GM12878 (cell line): ENCODE measurements around the gene CHRM2. TPM values are rescaled to one million over a fixed set of nuclear protein-coding genes. Genes with fewer than 3 reads are reported as not detected.

ENCODE experiments used
- ATAC-seq: fragments of 200-7000 bp; cut with Tn5 transposase; 3 replicates; pipeline ENCODE4 v1.9.1; 2020; ENCODE audit warnings: mild to moderate bottlenecking, moderate library complexity
- BruUV-seq: library from RNA; stranded (reverse); fragments of 400-500 nt; replicated peaks from 2 replicates; lab custom pipeline; 2021; lab: Mats Ljungman, UMichigan
- CTCF ChIA-PET: fragments of 300-600 bp; sonication (Branson Sonifier 250); formaldehyde crosslinking; extraction: SDS; loops from one replicate; lab custom pipeline; 2021; ENCODE audit warnings: inconsistent platforms; lab: Yijun Ruan, JAX
- POLR2A ChIA-PET: fragments of 350-600 bp; formaldehyde crosslinking; extraction: SDS; loops from one replicate; lab custom pipeline; 2021; ENCODE audit warnings: inconsistent platforms; lab: Charles Lee
- RAD21 ChIA-PET: fragments of 300-600 bp; sonication (Branson Sonifier 250); formaldehyde crosslinking; loops from one replicate; lab custom pipeline; 2023; ENCODE audit warnings: antibody characterized with exemption; ENCODE audit not compliant: unreplicated experiment; lab: Charles Lee
- SMC1A ChIA-PET: fragments of 300-600 bp; sonication (Branson Sonifier 250); formaldehyde crosslinking; loops from one replicate; lab custom pipeline; 2023; ENCODE audit not compliant: unreplicated experiment, uncharacterized antibody; lab: Charles Lee
- DNase-seq: peaks from one replicate; pipeline ENCODE4 v3.0.0-alpha.2; 2011; ENCODE audit warnings: low read depth, low spot score
- FAIRE-seq: peaks from 3 replicates; lab custom pipeline; 2011; peaks lifted over from hg19 to GRCh38; lab: Jason Lieb, UNC
- H2AFZ ChIP-seq: 2 replicates; pipeline ENCODE4 v1.6.0; 2011; ENCODE audit warnings: low read depth, low read length, control low read depth; ENCODE audit not compliant: control insufficient read depth
- H3K27ac ChIP-seq: 2 replicates; pipeline ENCODE4 v1.5.1; 2011; ENCODE audit warnings: control low read depth; ENCODE audit not compliant: control insufficient read depth, insufficient read depth
- H3K27me3 ChIP-seq, 2 experiments: replicated peaks in 1 of 2; 2 replicates each; pipeline versions ENCODE4 v1.6.0 to v1.6.1; 2011; ENCODE audit warnings: low read length in 1 of 2; ENCODE audit not compliant: control insufficient read depth in 2 of 2, insufficient read depth in 2 of 2
- H3K36me3 ChIP-seq, 2 experiments: 2 replicates each; pipeline ENCODE4 v1.5.1; 2011; ENCODE audit warnings: low read length in 1 of 2; ENCODE audit not compliant: control insufficient read depth in 2 of 2, insufficient read depth in 2 of 2
- H3K4me1 ChIP-seq: 2 replicates; pipeline ENCODE4 v1.6.1; 2011; ENCODE audit warnings: mild to moderate bottlenecking, low read length, moderate library complexity, mixed read lengths; ENCODE audit not compliant: control insufficient read depth, insufficient read depth
- H3K4me2 ChIP-seq: 2 replicates; pipeline ENCODE4 v1.6.0; 2011; ENCODE audit warnings: control low read depth; ENCODE audit not compliant: control insufficient read depth, insufficient read depth
- H3K4me3 ChIP-seq: fragments of 200-600 bp; sonication (generic); 2 replicates; pipeline ENCODE4 v1.5.1; 2016
- H3K79me2 ChIP-seq: 2 replicates; pipeline ENCODE4 v1.6.0; 2011; ENCODE audit warnings: low read length; ENCODE audit not compliant: control insufficient read depth, insufficient read depth
- H3K9ac ChIP-seq: 2 replicates; pipeline ENCODE4 v1.8.0; 2011; ENCODE audit warnings: low read length, control low read depth, mixed read lengths; ENCODE audit not compliant: control insufficient read depth, insufficient read depth
- H3K9me3 ChIP-seq: replicated peaks from 3 replicates; pipeline ENCODE4 v1.5.1; 2011; ENCODE audit warnings: mild to moderate bottlenecking, low read length; ENCODE audit not compliant: control insufficient read depth, insufficient read depth
- H4K20me1 ChIP-seq: 2 replicates; pipeline ENCODE4 v1.6.0; 2011; ENCODE audit not compliant: control insufficient read depth, insufficient read depth
- CBFB ChIP-seq: IDR thresholded peaks from 2 replicates; pipeline ENCODE4 v1.6.1; 2016; ENCODE audit warnings: antibody characterized with exemption, low read depth
- EGR1 ChIP-seq, 2 experiments: IDR thresholded peaks; 1 replicate in 1 of 2; 2 replicates in 1 of 2; pipeline ENCODE4 v1.6.1; 2011 to 2012; ENCODE audit warnings: low read depth in 2 of 2, low read length in 2 of 2, borderline replicate concordance in 1 of 2, mild to moderate bottlenecking in 1 of 2, moderate library complexity in 1 of 2
- IKZF2 ChIP-seq, 2 experiments: fragments of 450-650 bp; IDR thresholded peaks; 2 replicates each; pipeline ENCODE4 v1.6.1; 2017; ENCODE audit warnings: mild to moderate bottlenecking in 2 of 2, moderate library complexity in 2 of 2
- KLF5 ChIP-seq: fragments of 450-650 bp; IDR thresholded peaks from 2 replicates; pipeline ENCODE4 v1.6.1; 2014; ENCODE audit warnings: mild to moderate bottlenecking; ENCODE audit not compliant: partially characterized antibody
- LARP7 ChIP-seq: fragments of 450-650 bp; IDR thresholded peaks from 2 replicates; pipeline ENCODE4 v1.6.1; 2017; ENCODE audit warnings: mild to moderate bottlenecking
- MTA2 ChIP-seq: fragments of 450-650 bp; IDR thresholded peaks from 2 replicates; pipeline ENCODE4 v1.6.1; 2016; ENCODE audit warnings: low read depth, mild to moderate bottlenecking, moderate library complexity
- MYC ChIP-seq: IDR thresholded peaks from 2 replicates; pipeline ENCODE4 v1.6.1; 2011; ENCODE audit warnings: mild to moderate bottlenecking, low read length, moderate library complexity, inconsistent platforms; ENCODE audit not compliant: insufficient read depth, insufficient replicate concordance, insufficient read length, severe bottlenecking
- NFXL1 ChIP-seq: fragments of 450-650 bp; IDR thresholded peaks from 2 replicates; pipeline ENCODE4 v1.6.1; 2017; ENCODE audit warnings: antibody characterized with exemption, mild to moderate bottlenecking, borderline replicate concordance
- PAX5 ChIP-seq: IDR thresholded peaks from 2 replicates; pipeline ENCODE4 v1.6.1; 2011; ENCODE audit warnings: low read depth, low read length, borderline replicate concordance
- POLR2AphosphoS2 ChIP-seq: IDR thresholded peaks from 2 replicates; pipeline ENCODE4 v1.6.1; 2011; ENCODE audit warnings: low read depth, mild to moderate bottlenecking, low read length, improper control_type of control experiment, moderate library complexity
- RB1 ChIP-seq: fragments of 450-650 bp; formaldehyde crosslinking; IDR thresholded peaks from 2 replicates; pipeline ENCODE4 v1.6.1; 2017; ENCODE audit warnings: mild to moderate bottlenecking, borderline replicate concordance
- SMC3 ChIP-seq: IDR thresholded peaks from 2 replicates; pipeline ENCODE4 v1.6.1; 2011; ENCODE audit warnings: low read length, improper control_type of control experiment, borderline replicate concordance
- SREBF2 ChIP-seq: IDR thresholded peaks from 2 replicates; pipeline ENCODE4 v1.6.1; 2012; ENCODE audit warnings: mild to moderate bottlenecking, low read length
- TCF12 ChIP-seq: IDR thresholded peaks from 2 replicates; pipeline ENCODE4 v1.6.1; 2011; ENCODE audit warnings: low read depth, mild to moderate bottlenecking, low read length
- YBX1 ChIP-seq: fragments of 450-650 bp; IDR thresholded peaks from 2 replicates; pipeline ENCODE4 v1.6.1; 2016; ENCODE audit warnings: antibody characterized with exemption
- WGBS: methylation state at CpG from one replicate; pipeline ENCODE4 v1.1.6; 2016; ENCODE audit warnings: low lambda C conversion rate; ENCODE audit not compliant: insufficient replicate concordance, insufficient coverage; ENCODE audit errors: missing lambda C conversion rate; 5-methylcytosine and 5-hydroxymethylcytosine counted together
- in situ Hi-C: fragments of 300-500 bp; cut with MboI; formaldehyde crosslinking; loops from 9 replicates; pipeline ENCODE4 v1.14.3; 2018; ENCODE audit warnings: mixed read lengths
- intact Hi-C: fragments of 100-400 bp; cut with micrococcal nuclease; formaldehyde crosslinking; loops from one replicate; pipeline ENCODE4 v1.14.2; 2022; ENCODE audit not compliant: unreplicated experiment
- polyA plus RNA-seq, 11 experiments: library from polyadenylated mRNA; depleted of rRNA in 4 of 11; unstranded in 6 of 11; stranded (reverse) in 5 of 11; fragments of >200 nt; fragmentation: Nextera tagmentation in 4 of 11; fragmentation: Illumina TruSeq in 1 of 11; extraction: Ambion mirVana in 4 of 11; extraction: Trizol in 1 of 11; gene quantifications; 1 replicate in 1 of 11; 2 replicates in 10 of 11; pipeline versions ENCODE4 v1.2.1 to v1.2.3, GENCODE V29; 2011 to 2016; ENCODE audit warnings: inconsistent platforms in 2 of 11, missing spikeins in 2 of 11, low read depth in 1 of 11
- total RNA-seq, 4 experiments: library from RNA; depleted of rRNA in 3 of 4; stranded (reverse); fragments of >200 nt in 3 of 4; fragmentation: Illumina TruSeq in 1 of 4; extraction: Trizol in 1 of 4; gene quantifications; 2 replicates each; pipeline versions ENCODE4 v1.2.1 to v1.2.3, GENCODE V29; 2013 to 2021
- TF ChIP-seq, protein P1 (sequence below), 3 experiments: IDR thresholded peaks in 2 of 3; conservative IDR thresholded peaks in 1 of 3; 2 replicates each; pipeline ENCODE4 v1.5.1; 2011; ENCODE audit warnings: low read depth in 3 of 3, low read length in 3 of 3, mild to moderate bottlenecking in 3 of 3, control low read depth in 2 of 3, moderate library complexity in 2 of 3, inconsistent platforms in 1 of 3, mixed read lengths in 1 of 3; ENCODE audit not compliant: control insufficient read depth in 2 of 3, insufficient read depth in 1 of 3; ENCODE audit errors: extremely low read depth in 1 of 3
- TF ChIP-seq, protein P2 (sequence below): IDR thresholded peaks from 2 replicates; pipeline ENCODE4 v1.6.1; 2011; ENCODE audit warnings: borderline replicate concordance, low read depth, mild to moderate bottlenecking, moderate library complexity, low read length; ENCODE audit not compliant: insufficient read depth, poor library complexity, severe bottlenecking
- TF ChIP-seq, protein P3 (sequence below): IDR thresholded peaks from 2 replicates; pipeline ENCODE4 v1.6.1; 2011; ENCODE audit warnings: low read depth, low read length, improper control_type of control experiment, borderline replicate concordance
- TF ChIP-seq, protein P4 (sequence below): IDR thresholded peaks from 2 replicates; pipeline ENCODE4 v1.6.1; 2012; ENCODE audit warnings: low read length, inconsistent platforms

Gene CHRM2
- total and polyA plus RNA-seq, 10 of the 15 experiments (the other 5 are each of a cell fraction or from before 2014, with no cell fraction given), result 0.05 TPM; not detected in 9

DNA sequence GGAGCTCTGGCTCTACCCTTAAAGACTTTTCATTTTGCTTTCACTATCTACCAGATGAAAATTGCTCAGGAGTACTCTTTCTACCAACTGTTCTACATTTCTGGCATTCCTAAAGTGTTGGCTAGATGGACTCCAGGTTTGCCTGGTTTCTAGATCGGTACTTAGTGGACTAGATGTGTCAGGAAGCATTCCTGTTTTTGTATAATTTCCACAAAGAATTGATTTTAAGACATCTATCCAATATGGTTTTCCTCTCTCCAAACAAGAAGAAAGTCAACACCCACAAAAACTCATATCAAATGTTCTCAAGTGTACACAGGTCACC, 157.7 kb downstream of the CHRM2 start:
- no peaks in the 10 kb centered on the region for H3K4me1 ChIP-seq
- ChIA-PET RAD21 (no interaction called here), CTCF (no interaction called here)
- no peak overlapping the region for H3K4me3 ChIP-seq
- no peak for FAIRE-seq
- no peak for ATAC-seq
- in situ Hi-C loops (no loop called here), intact Hi-C loops (no loop called here)
- no peaks in the 10 kb centered on the region for H3K9me3 ChIP-seq
- no peaks in the 10 kb centered on the region for H4K20me1 ChIP-seq
- no peak overlapping the region for H2AFZ ChIP-seq
- no peak overlapping the region for H3K9ac ChIP-seq
- no peak overlapping the region for H3K27ac ChIP-seq
- no peaks in the 10 kb centered on the region for H3K27me3 ChIP-seq
- no peaks in the 10 kb centered on the region for H3K36me3 ChIP-seq
- TF ChIP-seq EGR1 (IDR thresholded peaks at IDR 0.05; ENCODE audit: borderline replicate concordance in 1 of 2, low read depth in 2 of 2, low read length in 2 of 2), result no peak
- TF ChIP-seq POLR2AphosphoS2, result no peak
- TF ChIP-seq, protein P1, sequence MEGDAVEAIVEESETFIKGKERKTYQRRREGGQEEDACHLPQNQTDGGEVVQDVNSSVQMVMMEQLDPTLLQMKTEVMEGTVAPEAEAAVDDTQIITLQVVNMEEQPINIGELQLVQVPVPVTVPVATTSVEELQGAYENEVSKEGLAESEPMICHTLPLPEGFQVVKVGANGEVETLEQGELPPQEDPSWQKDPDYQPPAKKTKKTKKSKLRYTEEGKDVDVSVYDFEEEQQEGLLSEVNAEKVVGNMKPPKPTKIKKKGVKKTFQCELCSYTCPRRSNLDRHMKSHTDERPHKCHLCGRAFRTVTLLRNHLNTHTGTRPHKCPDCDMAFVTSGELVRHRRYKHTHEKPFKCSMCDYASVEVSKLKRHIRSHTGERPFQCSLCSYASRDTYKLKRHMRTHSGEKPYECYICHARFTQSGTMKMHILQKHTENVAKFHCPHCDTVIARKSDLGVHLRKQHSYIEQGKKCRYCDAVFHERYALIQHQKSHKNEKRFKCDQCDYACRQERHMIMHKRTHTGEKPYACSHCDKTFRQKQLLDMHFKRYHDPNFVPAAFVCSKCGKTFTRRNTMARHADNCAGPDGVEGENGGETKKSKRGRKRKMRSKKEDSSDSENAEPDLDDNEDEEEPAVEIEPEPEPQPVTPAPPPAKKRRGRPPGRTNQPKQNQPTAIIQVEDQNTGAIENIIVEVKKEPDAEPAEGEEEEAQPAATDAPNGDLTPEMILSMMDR (IDR thresholded peaks at IDR 0.05 in 2 of 3, conservative IDR thresholded peaks at IDR 0.05 in 1 of 3; ENCODE audit: control insufficient read depth in 2 of 3, extremely low read depth in 1 of 3, insufficient read depth in 1 of 3, low read depth in 3 of 3, low read length in 3 of 3), result no peak
- TF ChIP-seq, protein P2, sequence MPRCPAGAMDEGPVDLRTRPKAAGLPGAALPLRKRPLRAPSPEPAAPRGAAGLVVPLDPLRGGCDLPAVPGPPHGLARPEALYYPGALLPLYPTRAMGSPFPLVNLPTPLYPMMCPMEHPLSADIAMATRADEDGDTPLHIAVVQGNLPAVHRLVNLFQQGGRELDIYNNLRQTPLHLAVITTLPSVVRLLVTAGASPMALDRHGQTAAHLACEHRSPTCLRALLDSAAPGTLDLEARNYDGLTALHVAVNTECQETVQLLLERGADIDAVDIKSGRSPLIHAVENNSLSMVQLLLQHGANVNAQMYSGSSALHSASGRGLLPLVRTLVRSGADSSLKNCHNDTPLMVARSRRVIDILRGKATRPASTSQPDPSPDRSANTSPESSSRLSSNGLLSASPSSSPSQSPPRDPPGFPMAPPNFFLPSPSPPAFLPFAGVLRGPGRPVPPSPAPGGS, result no peak
- TF ChIP-seq NFXL1, result no peak
- TF ChIP-seq, protein P3, sequence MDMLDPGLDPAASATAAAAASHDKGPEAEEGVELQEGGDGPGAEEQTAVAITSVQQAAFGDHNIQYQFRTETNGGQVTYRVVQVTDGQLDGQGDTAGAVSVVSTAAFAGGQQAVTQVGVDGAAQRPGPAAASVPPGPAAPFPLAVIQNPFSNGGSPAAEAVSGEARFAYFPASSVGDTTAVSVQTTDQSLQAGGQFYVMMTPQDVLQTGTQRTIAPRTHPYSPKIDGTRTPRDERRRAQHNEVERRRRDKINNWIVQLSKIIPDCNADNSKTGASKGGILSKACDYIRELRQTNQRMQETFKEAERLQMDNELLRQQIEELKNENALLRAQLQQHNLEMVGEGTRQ, result no peak
- TF ChIP-seq YBX1, result no peak
- no peak for TF ChIP-seq IKZF2 (IDR thresholded peaks at IDR 0.05)
- no peak for TF ChIP-seq LARP7
- no peak for TF ChIP-seq TCF12
- TF ChIP-seq RB1, result no peak
- no peak for TF ChIP-seq SMC3
- no peak for TF ChIP-seq CBFB
- TF ChIP-seq PAX5, result no peak
- no peak for TF ChIP-seq MTA2
- no peak for TF ChIP-seq SREBF2
- no peak for TF ChIP-seq MYC
- no peak for TF ChIP-seq KLF5
- TF ChIP-seq, protein P4, sequence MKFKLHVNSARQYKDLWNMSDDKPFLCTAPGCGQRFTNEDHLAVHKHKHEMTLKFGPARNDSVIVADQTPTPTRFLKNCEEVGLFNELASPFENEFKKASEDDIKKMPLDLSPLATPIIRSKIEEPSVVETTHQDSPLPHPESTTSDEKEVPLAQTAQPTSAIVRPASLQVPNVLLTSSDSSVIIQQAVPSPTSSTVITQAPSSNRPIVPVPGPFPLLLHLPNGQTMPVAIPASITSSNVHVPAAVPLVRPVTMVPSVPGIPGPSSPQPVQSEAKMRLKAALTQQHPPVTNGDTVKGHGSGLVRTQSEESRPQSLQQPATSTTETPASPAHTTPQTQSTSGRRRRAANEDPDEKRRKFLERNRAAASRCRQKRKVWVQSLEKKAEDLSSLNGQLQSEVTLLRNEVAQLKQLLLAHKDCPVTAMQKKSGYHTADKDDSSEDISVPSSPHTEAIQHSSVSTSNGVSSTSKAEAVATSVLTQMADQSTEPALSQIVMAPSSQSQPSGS, result no peak
- TF ChIP-seq, all 136 proteins: peak for 0
- BruUV-seq, result no TSS peak
- POLR2A ChIA-PET, result no interaction called here
- Histone ChIP-seq H3K79me2 (no peaks in the 10 kb centered on the region), H3K4me2 (no peak overlapping the region)
- no peak for DNase-seq
- SMC1A ChIA-PET, result no interaction called here
- WGBS, result 21% methylated on average over 1 of the region's 1 CpG
